ENCODE measurements around the gene PLSCR1.
"Not testable (repeated sequence)": the region's sequence is repeated elsewhere in the genome, so short reads cannot be mapped to it uniquely, and the experiment has no call there.

PLSCR1 gene

DNA sequence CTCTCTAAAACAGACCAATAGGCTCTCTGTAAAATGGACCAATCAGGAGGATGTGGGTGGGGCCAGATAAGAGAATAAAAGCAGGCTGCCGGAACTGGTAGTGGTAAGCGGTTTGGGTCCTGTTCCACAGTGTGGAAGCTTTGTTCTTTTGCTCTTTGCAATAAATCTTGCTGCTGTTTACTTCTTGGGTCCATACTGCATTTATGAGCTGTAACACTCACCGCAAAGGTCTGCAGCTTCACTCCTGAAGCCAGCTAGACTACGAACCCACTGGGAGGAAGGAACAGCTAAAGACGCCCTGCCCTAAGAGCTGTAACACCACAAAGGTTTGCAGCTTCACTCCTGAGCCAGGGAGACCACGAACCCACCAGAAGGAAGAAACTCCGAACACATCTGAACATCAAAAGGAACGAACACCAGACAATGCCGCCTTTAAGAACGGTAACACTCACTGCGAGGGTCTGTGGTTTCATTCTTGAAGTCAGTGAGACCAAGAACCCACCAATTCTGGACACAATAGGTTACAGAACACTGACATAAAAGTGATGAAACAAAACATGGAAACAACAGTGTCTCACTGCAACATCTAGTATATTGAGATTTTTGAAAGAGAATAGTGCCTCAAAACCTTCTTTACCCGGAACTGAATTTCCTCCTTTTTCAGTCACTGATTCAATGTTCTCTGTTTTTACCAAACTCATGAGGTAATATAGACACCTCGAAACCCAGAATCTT lies 46.2 kb downstream of the PLSCR1 start:
- H3K4me3 ChIP-seq (ENCODE audit: low read depth, low read length): no peak overlapping the region
- no peak for DNase-seq (ENCODE audit: low read depth, low spot score)
- in situ Hi-C loops (cut with HindIII; ENCODE audit: low sequenced_read_pairs): no loop called here
- TF ChIP-seq, protein P1, sequence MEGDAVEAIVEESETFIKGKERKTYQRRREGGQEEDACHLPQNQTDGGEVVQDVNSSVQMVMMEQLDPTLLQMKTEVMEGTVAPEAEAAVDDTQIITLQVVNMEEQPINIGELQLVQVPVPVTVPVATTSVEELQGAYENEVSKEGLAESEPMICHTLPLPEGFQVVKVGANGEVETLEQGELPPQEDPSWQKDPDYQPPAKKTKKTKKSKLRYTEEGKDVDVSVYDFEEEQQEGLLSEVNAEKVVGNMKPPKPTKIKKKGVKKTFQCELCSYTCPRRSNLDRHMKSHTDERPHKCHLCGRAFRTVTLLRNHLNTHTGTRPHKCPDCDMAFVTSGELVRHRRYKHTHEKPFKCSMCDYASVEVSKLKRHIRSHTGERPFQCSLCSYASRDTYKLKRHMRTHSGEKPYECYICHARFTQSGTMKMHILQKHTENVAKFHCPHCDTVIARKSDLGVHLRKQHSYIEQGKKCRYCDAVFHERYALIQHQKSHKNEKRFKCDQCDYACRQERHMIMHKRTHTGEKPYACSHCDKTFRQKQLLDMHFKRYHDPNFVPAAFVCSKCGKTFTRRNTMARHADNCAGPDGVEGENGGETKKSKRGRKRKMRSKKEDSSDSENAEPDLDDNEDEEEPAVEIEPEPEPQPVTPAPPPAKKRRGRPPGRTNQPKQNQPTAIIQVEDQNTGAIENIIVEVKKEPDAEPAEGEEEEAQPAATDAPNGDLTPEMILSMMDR (IDR thresholded peaks at IDR 0.05; ENCODE audit: low read depth, low read length): no peak

DNA sequence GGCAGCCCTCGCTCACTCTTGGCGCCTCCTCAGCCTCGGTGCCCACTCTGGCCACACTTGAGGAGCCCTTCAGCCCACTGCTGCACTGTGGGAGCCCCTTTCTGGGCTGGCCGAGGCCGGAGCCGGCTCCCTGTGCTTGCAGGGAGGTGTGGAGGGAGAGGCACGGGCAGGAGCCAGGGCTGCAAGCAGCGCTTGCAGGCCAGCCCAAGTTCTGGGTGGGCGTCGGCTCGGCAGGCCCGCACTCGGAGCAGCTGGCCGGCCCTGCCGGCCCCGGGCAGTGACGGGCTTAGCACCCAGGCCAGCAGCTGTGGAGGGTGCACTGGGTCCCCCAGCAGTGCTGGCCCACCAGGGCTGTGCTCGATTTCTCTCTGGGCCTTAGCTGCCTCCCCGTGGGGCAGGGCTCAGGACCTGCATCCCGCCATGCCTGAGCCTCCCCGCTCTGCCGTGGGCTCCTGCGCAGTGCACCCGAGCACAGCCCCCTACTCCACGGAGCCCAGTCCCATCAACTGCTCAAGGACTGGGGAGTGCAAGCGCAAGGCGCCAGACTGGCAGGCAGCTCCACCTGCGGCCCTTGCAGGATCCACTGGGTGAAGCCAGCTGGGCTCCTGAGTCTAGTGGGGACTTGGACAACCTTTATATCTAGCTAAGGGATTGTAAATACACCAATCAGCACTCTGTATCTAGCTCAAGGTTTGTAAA lies 47.1 kb downstream of the PLSCR1 start:
- in situ Hi-C loops (cut with HindIII; ENCODE audit: low sequenced_read_pairs); DNase-seq (ENCODE audit: low read depth, low spot score); H3K4me3 ChIP-seq (ENCODE audit: low read depth, low read length): not testable (repeated sequence)

DNA sequence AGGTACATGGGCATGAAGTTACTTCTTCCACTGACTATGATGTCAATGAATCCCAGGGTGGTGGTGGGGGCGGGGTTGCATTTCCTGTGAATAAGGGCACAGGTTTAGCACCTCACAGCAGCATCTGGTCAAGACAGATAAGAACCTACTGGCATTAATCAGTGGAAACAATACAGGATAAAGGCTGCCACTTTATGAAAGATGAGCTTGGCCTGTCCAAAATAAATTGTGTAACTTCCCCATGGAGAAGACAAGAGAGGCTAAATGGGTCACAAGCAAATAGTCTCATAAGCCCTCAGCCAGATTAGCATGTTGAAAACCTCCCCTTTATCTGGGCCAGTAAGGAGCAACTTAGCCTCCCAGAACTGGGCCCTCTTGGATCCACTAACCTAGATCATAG lies 47.7 kb downstream of the PLSCR1 start:
- DNase-seq (ENCODE audit: low read depth, low spot score): no peak
- in situ Hi-C loops (cut with HindIII; ENCODE audit: low sequenced_read_pairs): no loop called here

DNA sequence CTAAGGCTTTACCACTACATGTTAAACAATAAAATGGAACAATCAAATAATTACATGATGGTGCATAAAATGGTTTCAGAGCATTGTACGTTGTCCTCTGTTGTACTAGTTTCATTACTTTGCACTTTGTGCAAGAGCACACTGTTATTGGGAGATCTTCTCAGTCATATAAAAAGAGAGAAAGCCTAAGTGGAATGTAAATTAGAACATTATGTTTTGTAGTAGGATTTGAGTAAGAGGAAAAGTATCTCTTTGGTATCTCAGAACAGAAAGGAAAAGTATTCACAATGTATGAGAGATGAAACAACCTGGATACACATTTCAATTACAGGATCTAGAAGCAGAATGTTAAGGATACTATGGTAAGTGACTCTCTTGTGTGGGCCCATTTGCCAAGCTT lies 48.2 kb downstream of the PLSCR1 start:
- DNase-seq (ENCODE audit: low read depth, low spot score): no peak
- H3K4me3 ChIP-seq (ENCODE audit: low read depth, low read length): no peak overlapping the region
- TF ChIP-seq, protein P1 (IDR thresholded peaks at IDR 0.05; ENCODE audit: low read depth, low read length): no peak
- in situ Hi-C loops (cut with HindIII; ENCODE audit: low sequenced_read_pairs): no loop called here

More for the DNA sequence above, 47.7 kb downstream of the PLSCR1 start:
- no peak overlapping the region for H3K4me3 ChIP-seq (ENCODE audit: low read depth, low read length)
- TF ChIP-seq, protein P1 (IDR thresholded peaks at IDR 0.05; ENCODE audit: low read depth, low read length): no peak

DNA sequence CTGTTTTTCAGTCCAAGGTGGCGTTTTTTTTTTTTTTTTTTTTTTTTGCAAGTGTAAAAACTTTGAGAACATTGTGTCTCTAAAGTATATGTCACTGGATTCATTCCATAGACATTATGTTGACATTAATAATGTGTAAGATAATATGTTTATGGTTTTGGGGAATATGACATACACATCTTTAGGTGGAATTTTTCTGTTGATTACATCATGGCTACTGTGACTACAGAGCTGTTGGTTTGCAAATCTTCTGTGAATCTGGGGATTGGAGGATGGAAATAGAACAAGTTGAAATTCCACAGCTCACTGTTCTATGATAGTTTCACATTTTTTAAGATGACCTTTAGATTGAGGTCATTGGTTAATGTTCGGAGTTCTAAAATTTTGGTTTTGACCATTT lies 50.6 kb downstream of the PLSCR1 start:
- TF ChIP-seq, protein P1 (IDR thresholded peaks at IDR 0.05; ENCODE audit: low read depth, low read length): no peak
- in situ Hi-C loops (cut with HindIII; ENCODE audit: low sequenced_read_pairs): no loop called here
- peak; percentile 28 for DNase-seq (ENCODE audit: low read depth, low spot score)
- no peak overlapping the region for H3K4me3 ChIP-seq (ENCODE audit: low read depth, low read length)

DNA sequence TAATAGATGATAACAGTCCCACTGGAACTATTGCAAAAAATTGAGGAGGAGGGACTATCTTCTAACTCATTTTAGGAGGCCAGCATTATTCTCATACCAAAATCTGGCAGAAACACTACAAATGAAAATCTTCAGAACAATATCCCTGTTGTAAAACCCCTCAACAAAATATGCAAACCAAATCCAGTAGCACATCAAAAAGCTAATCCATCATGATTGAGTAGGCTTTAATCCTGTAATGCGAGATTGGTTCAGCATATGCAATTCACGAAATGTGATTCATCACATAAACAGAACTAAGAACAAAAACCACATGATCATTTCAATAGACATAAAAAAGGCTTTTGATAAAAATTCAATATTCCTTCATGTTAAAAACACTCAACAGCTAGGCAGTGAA lies 51.2 kb downstream of the PLSCR1 start:
- no peak for DNase-seq (ENCODE audit: low read depth, low spot score)
- TF ChIP-seq, protein P1 (IDR thresholded peaks at IDR 0.05; ENCODE audit: low read depth, low read length): no peak
- in situ Hi-C loops (cut with HindIII; ENCODE audit: low sequenced_read_pairs): no loop called here

DNA sequence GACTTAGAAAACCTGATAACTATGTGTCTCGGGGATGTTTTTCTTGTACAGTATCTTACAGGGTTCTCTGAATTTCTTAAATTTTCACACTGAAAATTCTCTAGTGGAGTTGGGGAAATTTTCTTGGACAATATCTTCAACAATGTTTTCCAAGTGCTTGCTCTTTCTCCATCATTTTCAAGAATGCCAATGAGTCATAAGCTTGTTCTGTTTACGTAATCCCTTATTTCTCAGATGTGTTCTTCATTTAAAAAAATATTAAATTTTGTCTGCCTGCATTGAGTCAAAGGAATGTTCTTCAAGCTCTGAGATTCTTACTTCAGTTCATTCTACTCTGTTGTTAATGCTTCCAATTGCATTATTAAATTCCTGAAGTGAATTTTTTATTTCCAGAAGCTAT lies 53.1 kb downstream of the PLSCR1 start:
- DNase-seq (ENCODE audit: low read depth, low spot score): no peak
- no peak overlapping the region for H3K4me3 ChIP-seq (ENCODE audit: low read depth, low read length)
- TF ChIP-seq, protein P1 (IDR thresholded peaks at IDR 0.05; ENCODE audit: low read depth, low read length): no peak
- in situ Hi-C loops (cut with HindIII; ENCODE audit: low sequenced_read_pairs): no loop called here

More for the DNA sequence above, 51.2 kb downstream of the PLSCR1 start:
- H3K4me3 ChIP-seq (ENCODE audit: low read depth, low read length): no peak overlapping the region
